Measurements from ENCODE around the gene LLGL1. TPM values are rescaled to one million over a fixed set of nuclear protein-coding genes. Genes with fewer than 3 reads are reported as not detected.
A peak's percentile ranks its signal among the peaks of the same experiment; 100 is the strongest.

The LLGL1 gene
- total and polyA plus RNA-seq, 2 donors (not counting 1 experiment from before 2014, with no cell fraction given): 15.1 to 32.2 TPM

DNA sequence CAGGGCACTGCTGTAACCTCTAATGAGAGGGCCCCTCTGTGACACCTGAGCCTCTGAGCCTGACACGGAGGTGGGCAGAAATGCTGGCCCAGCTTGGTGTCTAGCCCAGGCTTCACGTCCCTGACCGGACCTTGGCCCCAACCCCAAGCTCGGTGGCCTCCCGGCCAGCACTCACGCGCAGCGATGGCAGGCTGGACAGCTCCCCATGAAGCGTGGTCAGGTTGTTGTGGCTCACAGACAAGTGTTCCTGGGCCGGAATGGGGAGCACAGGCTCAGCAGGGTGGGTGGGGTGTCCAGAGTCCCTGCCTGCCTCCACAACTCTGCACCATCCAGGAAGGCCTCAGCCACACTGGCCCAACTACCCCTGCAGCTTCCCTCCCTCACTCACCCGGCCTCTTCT, 30.9 kb downstream of the LLGL1 start:
- peaks cover 17% of the 10 kb centered on the region for H3K4me1 ChIP-seq (ENCODE audit: control insufficient read depth, extremely low read depth, insufficient read depth, low read length)
- DNase-seq (ENCODE audit: low read depth in 2 of 2): no peak
- TF ChIP-seq EZH2 (IDR thresholded peaks at IDR 0.05; ENCODE audit: low read length, missing control alignments): no peak
- TF ChIP-seq, protein P1, sequence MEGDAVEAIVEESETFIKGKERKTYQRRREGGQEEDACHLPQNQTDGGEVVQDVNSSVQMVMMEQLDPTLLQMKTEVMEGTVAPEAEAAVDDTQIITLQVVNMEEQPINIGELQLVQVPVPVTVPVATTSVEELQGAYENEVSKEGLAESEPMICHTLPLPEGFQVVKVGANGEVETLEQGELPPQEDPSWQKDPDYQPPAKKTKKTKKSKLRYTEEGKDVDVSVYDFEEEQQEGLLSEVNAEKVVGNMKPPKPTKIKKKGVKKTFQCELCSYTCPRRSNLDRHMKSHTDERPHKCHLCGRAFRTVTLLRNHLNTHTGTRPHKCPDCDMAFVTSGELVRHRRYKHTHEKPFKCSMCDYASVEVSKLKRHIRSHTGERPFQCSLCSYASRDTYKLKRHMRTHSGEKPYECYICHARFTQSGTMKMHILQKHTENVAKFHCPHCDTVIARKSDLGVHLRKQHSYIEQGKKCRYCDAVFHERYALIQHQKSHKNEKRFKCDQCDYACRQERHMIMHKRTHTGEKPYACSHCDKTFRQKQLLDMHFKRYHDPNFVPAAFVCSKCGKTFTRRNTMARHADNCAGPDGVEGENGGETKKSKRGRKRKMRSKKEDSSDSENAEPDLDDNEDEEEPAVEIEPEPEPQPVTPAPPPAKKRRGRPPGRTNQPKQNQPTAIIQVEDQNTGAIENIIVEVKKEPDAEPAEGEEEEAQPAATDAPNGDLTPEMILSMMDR (conservative IDR thresholded peaks at IDR 0.05 in 1 of 2, IDR thresholded peaks at IDR 0.05 in 1 of 2; ENCODE audit: low read depth in 1 of 2, low read length in 2 of 2): no peak
- H3K9me3 ChIP-seq (ENCODE audit: control insufficient read depth, insufficient read depth, low read depth, low read length): no peaks in the 10 kb centered on the region
- no peak overlapping the region for H2AFZ ChIP-seq (ENCODE audit: low read length)
- peaks cover 38% of the 10 kb centered on the region for H3K36me3 ChIP-seq (ENCODE audit: control insufficient read depth, insufficient read depth, low read length)
- no peaks in the 10 kb centered on the region for H3K27me3 ChIP-seq (ENCODE audit: control insufficient read depth, insufficient read depth, low read length)
- peak overlapping the region; percentile 2 for H3K9ac ChIP-seq (ENCODE audit: insufficient read depth, low read length)
- peaks cover 26% of the 10 kb centered on the region for H3K79me2 ChIP-seq (ENCODE audit: control insufficient read depth, insufficient read depth, low read length)
- H3K4me3 ChIP-seq (replicated peaks in 1 of 4; ENCODE audit: control extremely low read depth in 1 of 4, insufficient read depth in 1 of 4, low read depth in 3 of 4, low read length in 4 of 4): no peak overlapping the region
- H3K4me2 ChIP-seq (ENCODE audit: extremely low read depth, insufficient read depth, low read length): no peak overlapping the region
- no peaks in the 10 kb centered on the region for H4K20me1 ChIP-seq (ENCODE audit: control insufficient read depth, extremely low read depth, insufficient read depth, low read length)
- no peak overlapping the region for H3K27ac ChIP-seq (ENCODE audit: insufficient read depth, low read length)

DNA sequence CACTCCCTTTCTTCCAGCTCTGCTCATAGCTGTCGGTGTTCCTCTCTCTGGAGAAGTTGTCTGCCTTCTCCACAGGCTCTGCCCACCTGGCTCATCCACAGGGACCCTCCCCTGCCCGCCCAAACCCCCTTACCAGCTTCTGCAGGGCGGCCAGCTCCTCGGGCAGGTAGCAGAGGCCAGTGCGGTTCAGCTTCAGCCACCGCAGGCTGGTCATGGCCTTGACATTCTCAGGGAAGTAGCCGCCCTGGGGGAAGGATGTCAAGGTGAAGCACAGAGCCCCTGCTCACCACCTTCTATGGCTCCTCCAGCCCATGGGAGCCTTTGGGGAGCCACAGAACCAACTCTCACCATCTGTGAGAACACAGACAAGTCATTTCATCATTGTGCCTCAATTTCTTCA, 31.3 kb downstream of the LLGL1 start:
- no peak for TF ChIP-seq EZH2 (IDR thresholded peaks at IDR 0.05; ENCODE audit: low read length, missing control alignments)
- TF ChIP-seq, protein P1 (conservative IDR thresholded peaks at IDR 0.05 in 1 of 2, IDR thresholded peaks at IDR 0.05 in 1 of 2; ENCODE audit: low read depth in 1 of 2, low read length in 2 of 2): no peak
- Histone ChIP-seq H4K20me1 (ENCODE audit: control insufficient read depth, extremely low read depth, insufficient read depth, low read length) (no peaks in the 10 kb centered on the region), H3K27me3 (ENCODE audit: control insufficient read depth, insufficient read depth, low read length) (no peaks in the 10 kb centered on the region), H3K79me2 (ENCODE audit: control insufficient read depth, insufficient read depth, low read length) (peaks cover 30% of the 10 kb centered on the region), H3K36me3 (ENCODE audit: control insufficient read depth, insufficient read depth, low read length) (peaks cover 35% of the 10 kb centered on the region), H3K4me2 (ENCODE audit: extremely low read depth, insufficient read depth, low read length) (peak overlapping the region; percentile 95), H2AFZ (ENCODE audit: low read length) (no peak overlapping the region), H3K4me1 (ENCODE audit: control insufficient read depth, extremely low read depth, insufficient read depth, low read length) (peaks cover 21% of the 10 kb centered on the region), H3K27ac (ENCODE audit: insufficient read depth, low read length) (peak overlapping the region; percentile 27), H3K9ac (ENCODE audit: insufficient read depth, low read length) (no peak overlapping the region), H3K9me3 (ENCODE audit: control insufficient read depth, insufficient read depth, low read depth, low read length) (no peaks in the 10 kb centered on the region), H3K4me3 (replicated peaks in 1 of 4; ENCODE audit: control extremely low read depth in 1 of 4, insufficient read depth in 1 of 4, low read depth in 3 of 4, low read length in 4 of 4) (peak overlapping the region; percentile 51 to 91 (median 67))
- DNase-seq (ENCODE audit: low read depth in 2 of 2): no peak

DNA sequence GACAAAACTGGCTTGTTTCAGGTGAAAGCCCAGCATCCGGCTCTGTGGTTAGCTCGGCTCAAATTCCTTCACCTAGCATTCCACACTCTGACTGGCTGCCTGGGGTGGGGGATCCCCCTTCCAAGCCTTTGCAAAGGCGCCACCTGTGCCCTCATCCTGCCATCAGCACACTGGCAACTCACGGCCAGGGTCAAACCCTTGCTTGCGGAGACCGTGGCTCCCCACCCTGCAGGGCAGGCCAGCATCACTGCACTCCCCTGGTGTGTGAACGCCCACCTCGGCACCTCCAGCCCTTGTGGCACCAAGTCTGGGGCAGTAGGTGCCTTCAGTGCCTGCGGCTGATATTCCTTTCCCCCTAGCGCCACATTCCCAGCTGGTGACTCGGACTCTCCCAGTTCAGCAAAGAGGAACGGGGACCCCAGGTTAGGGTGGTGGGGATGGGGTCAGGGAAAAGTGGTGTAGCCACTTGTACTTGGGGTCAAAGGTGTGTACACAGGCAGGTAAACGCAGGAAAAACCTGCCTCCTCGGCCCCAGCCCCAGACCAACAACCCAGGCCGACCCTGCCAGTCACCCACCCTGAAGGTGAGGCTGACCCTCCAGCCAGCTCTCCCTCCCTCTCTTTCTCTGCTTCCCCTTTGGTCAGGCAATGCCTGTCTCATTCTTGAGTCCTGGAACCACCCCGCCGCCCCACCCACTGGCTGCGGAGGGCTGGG, 32.0 kb downstream of the LLGL1 start:
- H3K79me2 ChIP-seq (ENCODE audit: control insufficient read depth, insufficient read depth, low read length): peaks cover 34% of the 10 kb centered on the region
- H3K9ac ChIP-seq (ENCODE audit: insufficient read depth, low read length): peak overlapping the region; percentile 96
- H3K27ac ChIP-seq (ENCODE audit: insufficient read depth, low read length): peak overlapping the region; percentile 96
- DNase-seq (ENCODE audit: low read depth in 2 of 2): no peak
- H3K27me3 ChIP-seq (ENCODE audit: control insufficient read depth, insufficient read depth, low read length): no peaks in the 10 kb centered on the region
- no peak for TF ChIP-seq EZH2 (IDR thresholded peaks at IDR 0.05; ENCODE audit: low read length, missing control alignments)
- TF ChIP-seq, protein P1 (conservative IDR thresholded peaks at IDR 0.05 in 1 of 2, IDR thresholded peaks at IDR 0.05 in 1 of 2; ENCODE audit: low read depth in 1 of 2, low read length in 2 of 2): no peak
- peak overlapping the region; percentile 51 to 91 (median 67) for H3K4me3 ChIP-seq (replicated peaks in 1 of 4; ENCODE audit: control extremely low read depth in 1 of 4, insufficient read depth in 1 of 4, low read depth in 3 of 4, low read length in 4 of 4)
- H3K36me3 ChIP-seq (ENCODE audit: control insufficient read depth, insufficient read depth, low read length): peaks cover 30% of the 10 kb centered on the region
- no peaks in the 10 kb centered on the region for H4K20me1 ChIP-seq (ENCODE audit: control insufficient read depth, extremely low read depth, insufficient read depth, low read length)
- peaks cover 24% of the 10 kb centered on the region for H3K4me1 ChIP-seq (ENCODE audit: control insufficient read depth, extremely low read depth, insufficient read depth, low read length)
- no peaks in the 10 kb centered on the region for H3K9me3 ChIP-seq (ENCODE audit: control insufficient read depth, insufficient read depth, low read depth, low read length)
- H3K4me2 ChIP-seq (ENCODE audit: extremely low read depth, insufficient read depth, low read length): peak overlapping the region; percentile 95
- H2AFZ ChIP-seq (ENCODE audit: low read length): no peak overlapping the region

Data from fibroblast of lung (primary cell).